Stimulated activated CD4-positive, alpha-beta T cell treated with anti-CD3 and anti-CD28 coated beads, Interleukin-2, amount 100 ng/mL, for 24 hours (primary cell): Measurements from ENCODE around the gene GOLGA8A.
"Not testable (repeated sequence)": the region's sequence is repeated elsewhere in the genome, so short reads cannot be mapped to it uniquely, and the experiment has no call there.

Experiments
- DNase-seq, 2 donors: peaks; one replicate each; pipeline ENCODE4 v3.0.0-alpha.2; 2020

The GOLGA8A gene

GRCh38 chr15:34403899-34404298 is 33.7 kb downstream of the GOLGA8A start:
- DNase-seq: not testable (repeated sequence)

GRCh38 chr15:34403160-34403598 is 34.4 kb downstream of the GOLGA8A start:
- not testable (repeated sequence) for DNase-seq

GRCh38 chr15:34397637-34398259 is 39.9 kb downstream of the GOLGA8A start:
- not testable (repeated sequence) for DNase-seq

GRCh38 chr15:34392981-34393380 is 44.6 kb downstream of the GOLGA8A start:
- DNase-seq: not testable (repeated sequence)

GRCh38 chr15:34389594-34390086 is 48.0 kb downstream of the GOLGA8A start:
- DNase-seq: not testable (repeated sequence)
